Calu3 (cell line): ENCODE measurements around the gene C4orf50. TPM values are rescaled to one million over a fixed set of nuclear protein-coding genes. Genes with fewer than 3 reads are reported as not detected.

ENCODE experiments used
- BruUV-seq: library from RNA; stranded (reverse); fragments of 400-500 nt; replicated peaks from 2 replicates; lab custom pipeline; 2021; lab: Mats Ljungman, UMichigan
- CTCF ChIA-PET: fragments of 300-600 bp; sonication (Branson Sonifier 250); formaldehyde crosslinking; loops from one replicate; lab custom pipeline; 2022; ENCODE audit warnings: antibody characterized with exemption; lab: Charles Lee
- DNase-seq: peaks from one replicate; pipeline ENCODE4 v3.0.0; 2022
- H3K27ac Mint-ChIP-seq: one replicate; pipeline ENCODE4 v1.8.0; 2022; ENCODE audit warnings: mixed read lengths; ENCODE audit not compliant: unreplicated experiment
- H3K27me3 Mint-ChIP-seq: one replicate; pipeline ENCODE4 v1.8.0; 2022; ENCODE audit warnings: mixed read lengths; ENCODE audit not compliant: unreplicated experiment
- H3K36me3 Mint-ChIP-seq: one replicate; pipeline ENCODE4 v1.8.0; 2022; ENCODE audit warnings: mild to moderate bottlenecking, moderate library complexity, mixed read lengths; ENCODE audit not compliant: insufficient read depth, unreplicated experiment
- H3K4me1 Mint-ChIP-seq: one replicate; pipeline ENCODE4 v1.8.0; 2022; ENCODE audit warnings: mild to moderate bottlenecking, low read depth, mixed read lengths; ENCODE audit not compliant: unreplicated experiment
- H3K4me3 Mint-ChIP-seq: one replicate; pipeline ENCODE4 v1.8.0; 2022; ENCODE audit warnings: mild to moderate bottlenecking, low read depth, moderate library complexity, mixed read lengths; ENCODE audit not compliant: unreplicated experiment
- H3K9me3 Mint-ChIP-seq: one replicate; pipeline ENCODE4 v1.8.0; 2022; ENCODE audit warnings: low read depth, mixed read lengths; ENCODE audit not compliant: unreplicated experiment
- intact Hi-C: fragments of 100-400 bp; cut with micrococcal nuclease; formaldehyde crosslinking; loops from one replicate; pipeline ENCODE4 v1.10.0; 2022; ENCODE audit not compliant: unreplicated experiment
- total RNA-seq: library from RNA; stranded (reverse); gene quantifications from 2 replicates; pipeline ENCODE4 v1.2.3, GENCODE V29; 2022
- TF ChIP-seq, protein P1 (sequence below): fragments of 200-600 bp; IDR thresholded peaks from one replicate; pipeline ENCODE4 v1.8.0; 2022; ENCODE audit warnings: antibody characterized with exemption; ENCODE audit not compliant: unreplicated experiment

C4orf50 gene
- total RNA-seq, 1 experiment from 2014 or later: not detected

DNA sequence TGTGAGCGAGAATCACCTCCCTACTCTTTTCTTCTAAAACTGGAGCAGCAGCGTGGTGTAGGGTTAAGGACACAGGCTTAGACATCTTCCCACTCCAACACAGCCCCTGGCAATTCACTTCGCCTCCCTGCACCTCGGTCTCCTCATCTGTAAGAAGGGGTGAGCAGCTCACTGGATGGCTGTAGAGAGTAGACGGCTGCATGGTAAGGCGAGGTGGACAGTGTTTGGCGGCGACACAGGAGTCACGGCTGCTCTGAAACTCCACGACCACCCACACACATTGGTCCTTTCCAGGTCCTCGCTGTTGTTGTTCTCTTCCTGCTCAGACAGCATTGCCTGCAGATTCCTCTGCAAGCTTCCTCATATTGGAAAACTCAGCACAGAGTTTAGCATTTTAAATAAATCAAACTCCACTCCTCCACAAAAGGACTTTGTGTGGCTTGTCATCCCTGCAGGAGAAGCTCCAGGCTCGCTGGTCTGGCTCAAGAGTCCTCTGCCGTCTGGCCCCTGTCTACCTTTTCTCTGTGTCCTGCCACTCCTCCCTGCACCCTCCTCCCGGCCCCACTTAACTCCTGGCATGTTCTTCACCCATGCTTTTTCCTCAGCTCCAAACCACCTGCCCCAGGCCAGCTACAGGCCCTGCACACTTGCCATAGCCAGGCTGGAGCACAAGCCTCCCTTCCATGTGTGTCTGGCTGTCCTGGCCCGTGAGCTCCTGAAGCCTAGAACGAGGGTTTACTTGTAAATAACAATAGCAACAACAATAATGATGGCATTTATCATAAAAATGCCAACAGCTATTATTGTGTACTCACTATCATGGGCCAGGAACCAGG is 84.0 kb downstream of the C4orf50 start:
- no peaks in the 10 kb centered on the region for H3K4me1 Mint-ChIP-seq
- no peak overlapping the region for H3K4me3 Mint-ChIP-seq
- no TSS peak for BruUV-seq
- H3K27me3 Mint-ChIP-seq: peaks cover 36% of the 10 kb centered on the region
- H3K9me3 Mint-ChIP-seq: no peaks in the 10 kb centered on the region
- TF ChIP-seq, protein P1, sequence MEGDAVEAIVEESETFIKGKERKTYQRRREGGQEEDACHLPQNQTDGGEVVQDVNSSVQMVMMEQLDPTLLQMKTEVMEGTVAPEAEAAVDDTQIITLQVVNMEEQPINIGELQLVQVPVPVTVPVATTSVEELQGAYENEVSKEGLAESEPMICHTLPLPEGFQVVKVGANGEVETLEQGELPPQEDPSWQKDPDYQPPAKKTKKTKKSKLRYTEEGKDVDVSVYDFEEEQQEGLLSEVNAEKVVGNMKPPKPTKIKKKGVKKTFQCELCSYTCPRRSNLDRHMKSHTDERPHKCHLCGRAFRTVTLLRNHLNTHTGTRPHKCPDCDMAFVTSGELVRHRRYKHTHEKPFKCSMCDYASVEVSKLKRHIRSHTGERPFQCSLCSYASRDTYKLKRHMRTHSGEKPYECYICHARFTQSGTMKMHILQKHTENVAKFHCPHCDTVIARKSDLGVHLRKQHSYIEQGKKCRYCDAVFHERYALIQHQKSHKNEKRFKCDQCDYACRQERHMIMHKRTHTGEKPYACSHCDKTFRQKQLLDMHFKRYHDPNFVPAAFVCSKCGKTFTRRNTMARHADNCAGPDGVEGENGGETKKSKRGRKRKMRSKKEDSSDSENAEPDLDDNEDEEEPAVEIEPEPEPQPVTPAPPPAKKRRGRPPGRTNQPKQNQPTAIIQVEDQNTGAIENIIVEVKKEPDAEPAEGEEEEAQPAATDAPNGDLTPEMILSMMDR: no peak
- no peak for DNase-seq
- H3K36me3 Mint-ChIP-seq: no peaks in the 10 kb centered on the region
- intact Hi-C loops: no loop called here
- CTCF ChIA-PET: interaction anchor here (0.6 kb wide), 1 partner anchor 266 kb away, joined by 3 read pairs; no protein-coding TSS in a partner anchor
- no peak overlapping the region for H3K27ac Mint-ChIP-seq

DNA sequence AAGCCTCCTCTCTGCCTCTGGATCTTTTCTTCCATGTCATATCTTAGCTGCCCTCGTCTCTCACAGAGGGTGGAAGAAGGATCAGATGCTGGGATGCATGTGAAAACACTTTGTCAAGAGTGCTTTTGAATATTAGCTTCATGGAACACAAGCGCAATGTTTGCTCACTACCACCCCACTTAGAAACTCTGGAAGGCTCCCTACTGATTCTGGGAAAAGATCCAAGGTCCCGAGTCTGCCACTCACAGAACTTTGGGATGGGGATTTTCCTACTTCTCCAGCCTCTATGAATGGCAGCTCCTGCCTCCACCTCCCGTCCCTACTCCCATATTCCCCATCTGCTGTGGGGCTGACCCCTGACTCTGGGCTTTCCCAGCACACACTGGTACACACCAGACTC is 85.1 kb downstream of the C4orf50 start:
- intact Hi-C loops: no loop called here
- DNase-seq: no peak
- CTCF ChIA-PET: no interaction called here
- Mint-ChIP-seq H3K4me3 (no peak overlapping the region), H3K27ac (no peak overlapping the region), H3K4me1 (no peaks in the 10 kb centered on the region), H3K36me3 (no peaks in the 10 kb centered on the region), H3K9me3 (no peaks in the 10 kb centered on the region), H3K27me3 (peaks cover 45% of the 10 kb centered on the region)
- TF ChIP-seq, protein P1: no peak
- BruUV-seq: no TSS peak

DNA sequence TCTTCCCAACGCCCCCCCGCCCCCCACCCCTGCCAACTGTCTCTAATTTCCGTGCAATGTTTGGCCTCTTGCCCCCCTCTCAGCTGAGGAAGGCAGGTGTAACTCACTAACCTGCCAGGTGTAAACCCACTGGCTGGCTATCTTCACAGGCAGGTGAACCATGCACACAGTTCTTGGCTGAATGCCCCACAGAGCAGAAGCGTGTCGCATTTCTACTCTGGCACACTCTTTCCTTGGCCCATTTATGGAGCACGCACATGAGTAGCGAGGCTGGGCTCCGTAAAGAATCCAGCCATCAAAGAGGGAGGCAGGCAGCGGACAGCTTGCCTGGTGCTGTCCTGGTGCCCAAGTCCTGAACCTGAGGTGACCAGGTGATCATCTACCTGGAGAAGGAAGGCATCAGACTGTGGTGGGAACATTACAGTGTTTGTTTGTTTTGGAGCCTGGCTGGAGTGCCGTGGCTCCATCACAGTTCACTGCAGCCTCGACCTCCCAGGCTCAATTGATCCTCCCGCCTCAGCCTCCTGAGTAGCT is 86.1 kb downstream of the C4orf50 start:
- BruUV-seq: no TSS peak
- Mint-ChIP-seq H3K27me3 (peaks cover 55% of the 10 kb centered on the region), H3K9me3 (no peaks in the 10 kb centered on the region), H3K27ac (no peak overlapping the region), H3K4me3 (no peak overlapping the region), H3K36me3 (no peaks in the 10 kb centered on the region), H3K4me1 (no peaks in the 10 kb centered on the region)
- no peak for DNase-seq
- intact Hi-C loops: no loop called here
- TF ChIP-seq, protein P1: no peak
- CTCF ChIA-PET: interaction anchor here (0.6 kb wide), 1 partner anchor 299 kb away, joined by 4 read pairs; no protein-coding TSS in a partner anchor

DNA sequence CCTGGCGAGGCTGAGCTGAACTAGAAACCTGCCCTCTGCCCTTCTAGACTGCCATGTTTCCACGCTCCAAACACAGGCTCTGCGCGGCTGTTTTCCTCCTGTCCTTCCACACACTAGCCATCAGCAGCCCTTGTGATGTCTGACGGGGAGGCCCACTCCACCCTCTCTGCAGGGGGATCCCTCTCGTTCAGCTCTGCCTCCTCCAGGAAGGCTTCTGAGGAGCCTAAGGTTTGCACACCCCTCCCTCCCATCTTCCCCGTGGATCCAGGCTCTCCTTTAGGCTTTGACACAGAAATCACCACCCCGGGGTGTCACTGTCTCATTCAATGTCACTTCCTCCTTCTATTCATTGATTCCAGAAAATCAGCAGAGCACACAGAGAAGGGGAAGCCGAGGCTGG is 86.7 kb downstream of the C4orf50 start:
- intact Hi-C loops: no loop called here
- Mint-ChIP-seq H3K4me3 (no peak overlapping the region), H3K27ac (no peak overlapping the region), H3K9me3 (no peaks in the 10 kb centered on the region), H3K27me3 (peaks cover 56% of the 10 kb centered on the region), H3K36me3 (no peaks in the 10 kb centered on the region), H3K4me1 (no peaks in the 10 kb centered on the region)
- CTCF ChIA-PET: interaction anchor here (0.6 kb wide), 1 partner anchor 298 kb away, joined by 4 read pairs; no protein-coding TSS in a partner anchor
- TF ChIP-seq, protein P1: no peak
- BruUV-seq: no TSS peak
- DNase-seq: no peak
